Stomach (tissue), 4 donors: ENCODE data around the gene XAGE2.

Experiments used
- CTCF ChIP-seq, 7 experiments: fragments of 450-650 bp in 4 of 7; fragments of 200-600 bp in 3 of 7; sonication (generic) in 3 of 7; IDR thresholded peaks; one replicate each; pipeline ENCODE4 v1.5.1; 2016 to 2019; ENCODE audit warnings: antibody characterized with exemption in 7 of 7, control low read depth in 2 of 7, mild to moderate bottlenecking in 1 of 7
- POLR2A ChIP-seq, 4 donors: fragments of 450-650 bp; IDR thresholded peaks; one replicate each; pipeline ENCODE4 v1.6.1; 2016; ENCODE audit warnings: antibody characterized with exemption in 4 of 4, control low read depth in 2 of 4, mild to moderate bottlenecking in 1 of 4, moderate library complexity in 1 of 4

GRCh38 chrX:52352551-52352950, 16.3 kb upstream of the XAGE2 start:
- TF ChIP-seq POLR2A (IDR thresholded peaks at IDR 0.05): no peak
- no peak for TF ChIP-seq CTCF (IDR thresholded peaks at IDR 0.05)
